Heart left ventricle (tissue), 16 donors: ENCODE data around the gene EGFL8. TPM values are rescaled to one million over a fixed set of nuclear protein-coding genes. Genes with fewer than 3 reads are reported as not detected.

Experiments
- ATAC-seq, 4 donors: fragments of 200-7000 bp; cut with Tn5 transposase; one replicate each; pipeline ENCODE4 v1.9.1; 2020 to 2022; ENCODE audit warnings: moderate library complexity in 4 of 4, mild to moderate bottlenecking in 3 of 4, moderate number of reproducible peaks in 1 of 4
- DNase-seq, 5 donors: peaks; one replicate each; pipeline ENCODE4 v3.0.0-alpha.2; 2020
- H3K27ac ChIP-seq, 12 donors: fragments of 200-600 bp; sonication (generic) in 4 of 12; one replicate each; pipeline versions ENCODE4 v1.5.0 to v1.8.0; 2016 to 2022; ENCODE audit warnings: mild to moderate bottlenecking in 2 of 12
- H3K27me3 ChIP-seq, 9 donors: fragments of 200-600 bp; sonication (generic) in 2 of 9; one replicate each; pipeline versions ENCODE4 v1.5.1 to v1.8.0; 2016 to 2022; ENCODE audit warnings: mild to moderate bottlenecking in 3 of 9
- H3K36me3 ChIP-seq, 9 donors: fragments of 200-600 bp; sonication (generic) in 2 of 9; one replicate each; pipeline versions ENCODE4 v1.5.0 to v1.8.0; 2018 to 2022; ENCODE audit warnings: mild to moderate bottlenecking in 2 of 9
- H3K4me1 ChIP-seq, 12 donors: fragments of 200-600 bp; sonication (generic) in 4 of 12; one replicate each; pipeline versions ENCODE4 v1.5.0 to v1.8.0; 2016 to 2022; ENCODE audit warnings: mild to moderate bottlenecking in 3 of 12
- H3K4me3 ChIP-seq, 12 donors: fragments of 200-600 bp; sonication (generic) in 4 of 12; one replicate each; pipeline versions ENCODE4 v1.5.0 to v1.8.0; 2017 to 2022; ENCODE audit warnings: mild to moderate bottlenecking in 9 of 12, moderate library complexity in 4 of 12
- H3K9me3 ChIP-seq, 12 donors: fragments of 200-600 bp; sonication (generic) in 4 of 12; one replicate each; pipeline versions ENCODE4 v1.5.0 to v1.8.0; 2016 to 2022; ENCODE audit warnings: mild to moderate bottlenecking in 1 of 12
- CTCF ChIP-seq, 12 donors: fragments of 200-600 bp; sonication (generic) in 4 of 12; IDR thresholded peaks; one replicate each; pipeline versions ENCODE4 v1.5.0 to v1.8.0; 2018 to 2022; ENCODE audit warnings: antibody characterized with exemption in 12 of 12, mild to moderate bottlenecking in 5 of 12
- POLR2A ChIP-seq, 2 donors: fragments of 450-650 bp; IDR thresholded peaks; one replicate each; pipeline ENCODE4 v1.6.1; 2017; ENCODE audit warnings: antibody characterized with exemption in 2 of 2, mild to moderate bottlenecking in 2 of 2, moderate library complexity in 2 of 2
- WGBS, 4 donors: extraction: QIAGEN DNeasy Blood & Tissue Kit in 2 of 4; methylation state at CpG; one replicate each; pipeline versions ENCODE4 v1.1.5 to v1.1.7; 2013 to 2018; 5-methylcytosine and 5-hydroxymethylcytosine counted together
- intact Hi-C, 10 donors: fragments of 100-400 bp; cut with DNase I; formaldehyde crosslinking; loops; one replicate each; pipeline versions ENCODE4 v1.11.1 to v1.14.2; 2022
- polyA plus RNA-seq, 2 donors: library from polyadenylated mRNA; stranded (reverse); fragments of 200-250 nt; gene quantifications; one replicate each; pipeline ENCODE4 v1.2.3, GENCODE V29; 2013
- total RNA-seq, 9 donors: library from RNA; depleted of rRNA in 2 of 9; stranded (reverse); fragments of >200 nt in 2 of 9; fragmentation: NEBNext Ultra II Directional in 3 of 9; extraction: Animal tissue kit (Norgen Biotek cat#: 25700) in 3 of 9; gene quantifications; one replicate each; pipeline versions ENCODE4 v1.1.0 to v1.2.4, GENCODE V29; 2016 to 2023
- donor health status: ischemic (EF 13 %, LVEDD 7.1; RV severe dilation, severe dysfunction).
- donor health status: healthy with polysubstance abuse.
- donor health status: DM: no; HTN: yes; CAD: no.
- donor health status: DM: no; HTN: no; CAD: no.
- donor health status: ischemic (EF 25% LVEDD 6.9; RV normal size, moderate dysfunction).
- donor health status: ischemic (EF 25% LVEDD 5.7; RV mildly dilated, moderate dysfunction).
- donor health status: healthy.
- donor health status: DM: yes; HTN: yes; CAD: no.
- donor health status: ischemic (EF 35%, LVEDD 5.7; RV mildly dilated, moderate dysfunction).
- donor health status: nonischemic (EF 11% LVEDD 7.7; RV severe dilation, severe dysfunction).
- donor health status: DM: yes; HTN: yes; CAD: no.
- donor health status: PGD.
- donor health status: ischemic (EF 29% LVEDD 5.4; RV normal size, mild dysfunction).
- donor health status: nonischemic (EF 23%, LVEDD 6.1; RV moderate dilation, normal function).

EGFL8 gene
- total and polyA plus RNA-seq, 11 donors, result 2.4 to 11.2 (median 6.1) TPM

DNA sequence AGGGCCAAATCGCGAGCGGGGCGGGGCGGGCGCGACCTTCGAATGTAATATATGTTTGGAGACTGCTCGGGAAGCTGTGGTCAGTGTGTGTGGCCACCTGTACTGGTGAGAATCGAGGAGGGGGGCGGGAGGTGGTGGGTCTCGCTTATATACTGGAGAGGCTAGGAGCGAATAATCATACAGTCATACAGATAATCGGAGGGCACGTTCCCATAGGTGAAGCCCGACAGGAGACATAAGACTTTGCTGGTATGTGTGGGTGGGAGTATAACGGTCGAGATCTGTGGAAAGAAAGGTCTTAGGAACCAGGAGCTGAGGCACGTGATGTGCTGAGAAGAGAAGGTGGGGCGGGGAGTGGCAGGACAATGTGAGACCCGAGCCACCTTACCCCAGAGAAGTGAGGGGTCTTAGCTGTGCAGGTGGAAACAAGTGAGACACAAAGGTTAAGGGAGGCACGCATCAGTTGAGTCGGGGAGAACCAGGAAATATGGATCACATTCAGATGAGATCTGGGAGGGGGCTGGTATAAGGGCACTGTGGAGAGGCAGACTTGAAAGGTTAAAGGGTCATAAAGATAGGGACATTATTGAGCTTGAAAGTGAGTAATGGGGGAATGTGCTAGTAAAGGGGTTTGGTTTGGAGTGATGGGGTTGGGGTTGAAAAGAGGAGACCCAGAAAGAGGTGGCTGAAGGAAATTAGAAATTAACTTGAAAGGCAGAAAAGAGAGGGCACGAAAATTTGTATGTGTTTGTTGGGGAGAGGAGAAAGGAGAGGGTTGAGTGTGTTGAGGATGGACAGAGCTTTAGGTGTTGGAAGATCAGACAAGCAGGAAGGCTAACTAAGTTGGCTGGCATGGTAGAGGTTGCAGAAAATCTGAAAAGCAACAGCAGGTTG is 14.4 kb downstream of the EGFL8 start:
- intact Hi-C loops, result loop anchor here in 5 of 10 donors (1.0 to 10.0 kb wide), 4 partner anchors 17 to 514 kb away; partner anchors contain the start of genes C6orf47 (in 2 of the 5), CSNK2B (in 2 of the 5), GPANK1 (in 2 of the 5) and LY6G5B (in 2 of the 5)
- WGBS, 4 donors, result 2 to 4% (median 4%) methylated on average over 21 to 24 of the region's 24 CpGs
- Histone ChIP-seq H3K27me3 (no peaks in the 10 kb centered on the region), H3K27ac (peak overlapping the region; percentile 87 to 100 (median 97)), H3K4me3 (peak overlapping the region; percentile 47 to 99 (median 87)), H3K9me3 (no peaks in the 10 kb centered on the region), H3K36me3 (peaks cover 0 to 44% (median 32%) of the 10 kb centered on the region in 9 donors), H3K4me1 (peaks cover 11 to 75% (median 57%) of the 10 kb centered on the region in 12 donors)
- DNase-seq (peak in 1 of 5 donors; percentile 28), ATAC-seq (no peak)
- TF ChIP-seq CTCF (IDR thresholded peaks at IDR 0.05) (no peak), POLR2A (IDR thresholded peaks at IDR 0.05) (no peak)

DNA sequence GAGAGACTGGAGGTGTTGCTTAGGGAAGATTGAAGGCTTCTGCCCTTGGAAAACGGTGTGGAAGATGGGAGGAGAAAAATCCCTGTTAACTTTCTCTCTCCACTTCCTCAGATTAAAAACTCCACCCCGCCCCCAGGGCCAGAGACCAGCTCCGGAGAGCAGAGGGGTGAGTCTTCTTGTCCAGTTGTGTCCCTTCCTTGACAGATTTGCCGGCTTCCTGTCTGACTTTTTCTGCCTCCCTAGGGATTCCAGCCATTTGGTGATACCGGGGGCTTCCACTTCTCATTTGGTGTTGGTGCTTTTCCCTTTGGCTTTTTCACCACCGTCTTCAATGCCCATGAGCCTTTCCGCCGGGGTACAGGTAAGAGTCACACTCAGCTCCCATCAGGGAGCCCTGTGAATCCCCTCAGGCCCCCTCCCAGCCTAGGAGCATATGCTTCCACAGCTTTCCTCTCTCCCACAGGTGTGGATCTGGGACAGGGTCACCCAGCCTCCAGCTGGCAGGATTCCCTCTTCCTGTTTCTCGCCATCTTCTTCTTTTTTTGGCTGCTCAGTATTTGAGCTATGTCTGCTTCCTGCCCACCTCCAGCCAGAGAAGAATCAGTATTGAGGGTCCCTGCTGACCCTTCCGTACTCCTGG is 15.5 kb downstream of the EGFL8 start:
- Histone ChIP-seq H3K36me3 (peaks cover 0 to 44% (median 33%) of the 10 kb centered on the region in 9 donors), H3K27ac (peak overlapping the region in 9 of 12 donors; percentile 87 to 100 (median 97)), H3K9me3 (no peaks in the 10 kb centered on the region), H3K27me3 (no peaks in the 10 kb centered on the region), H3K4me3 (peak overlapping the region in 5 of 12 donors; percentile 80 to 96 (median 88)), H3K4me1 (peaks cover 15 to 74% (median 60%) of the 10 kb centered on the region in 12 donors)
- intact Hi-C loops, result loop anchor here in 4 of 10 donors (5.0 to 10.0 kb wide), 3 partner anchors 48 to 515 kb away; partner anchors contain the start of genes C6orf47 (in 2 of the 4), CSNK2B (in 2 of the 4), GPANK1 (in 2 of the 4) and LY6G5B (in 2 of the 4)
- DNase-seq (no peak), ATAC-seq (no peak)
- WGBS, 4 donors, result 53 to 61% (median 60%) methylated on average over 10 of the region's 10 CpGs
- TF ChIP-seq CTCF (IDR thresholded peaks at IDR 0.05) (no peak), POLR2A (IDR thresholded peaks at IDR 0.05) (no peak)

DNA sequence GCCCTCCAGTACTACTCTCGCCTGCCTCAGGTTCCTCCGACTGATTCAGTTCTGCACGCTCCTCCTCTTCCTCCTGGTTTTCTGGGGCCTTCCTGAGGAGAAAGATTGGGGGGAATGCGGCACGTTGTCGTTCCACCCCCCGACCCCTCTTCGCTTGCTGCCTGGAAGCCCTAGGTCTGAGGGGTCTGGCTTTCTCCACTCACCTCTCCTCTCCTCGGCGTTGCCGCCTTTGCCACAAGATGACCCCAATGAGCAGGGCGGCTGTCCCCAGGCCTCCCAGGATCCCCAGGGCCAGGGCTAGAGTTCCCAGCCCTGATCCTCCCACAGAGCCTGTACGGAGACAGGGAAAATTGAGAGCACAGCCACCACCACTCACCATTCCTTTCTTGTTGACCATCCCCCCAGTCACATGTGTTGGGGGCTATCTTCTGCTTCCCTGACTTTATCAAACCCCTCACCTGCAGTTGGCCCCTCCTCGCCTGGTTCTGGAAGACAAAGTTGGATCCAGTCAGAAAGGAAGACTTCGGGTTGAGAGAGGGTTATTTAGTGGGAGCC is 16.8 kb downstream of the EGFL8 start:
- intact Hi-C loops, result no loop called here
- ATAC-seq (no peak), DNase-seq (no peak)
- Histone ChIP-seq H3K27me3 (no peaks in the 10 kb centered on the region), H3K27ac (peak overlapping the region in 6 of 12 donors; percentile 8 to 100 (median 62)), H3K4me3 (no peak overlapping the region), H3K36me3 (peaks cover 0 to 47% (median 36%) of the 10 kb centered on the region in 9 donors), H3K9me3 (no peaks in the 10 kb centered on the region), H3K4me1 (peaks cover 11 to 72% (median 58%) of the 10 kb centered on the region in 12 donors)
- WGBS, 4 donors, result 85 to 90% (median 88%) methylated on average over 15 of the region's 15 CpGs
- TF ChIP-seq POLR2A (IDR thresholded peaks at IDR 0.05) (no peak), CTCF (IDR thresholded peaks at IDR 0.05) (no peak)
